OCI-LY3 (cell line): ENCODE results near the gene CRIM1.

Experiments used
- H2AFZ ChIP-seq: fragments of 200-600, 300-600 bp; shearing (Covaris generic); 2 replicates; pipeline ENCODE4 v1.6.0; 2014; ENCODE audit warnings: antibody characterized with exemption, low read depth, low read length
- H3K27ac ChIP-seq: fragments of 200-600, 300-600 bp; sonication (generic); 2 replicates; pipeline ENCODE4 v1.5.1; 2014; ENCODE audit warnings: mild to moderate bottlenecking, low read length, moderate library complexity, mixed read lengths
- H3K27me3 ChIP-seq: fragments of 200-600, 300-600 bp; sonication (generic); 2 replicates; pipeline ENCODE4 v1.6.1; 2014; ENCODE audit warnings: low read depth, low read length, mixed read lengths
- H3K36me3 ChIP-seq: fragments of 200-600, 300-600 bp; sonication (generic); replicated peaks from 2 replicates; pipeline ENCODE3; 2014; ENCODE audit warnings: low read depth, low read length, mixed read lengths
- H3K4me1 ChIP-seq: fragments of 300-600, 200-600 bp; sonication (generic); 2 replicates; pipeline ENCODE4 v1.6.1; 2014; ENCODE audit warnings: low read length, mixed read lengths
- H3K4me2 ChIP-seq: fragments of 200-600, 300-600 bp; sonication (generic); 2 replicates; pipeline ENCODE4 v1.6.1; 2014; ENCODE audit warnings: low read length, mixed read lengths
- H3K4me3 ChIP-seq: fragments of 300-600, 200-600 bp; sonication (generic); 2 replicates; pipeline ENCODE4 v1.5.1; 2014; ENCODE audit warnings: antibody characterized with exemption, mild to moderate bottlenecking, low read length, moderate library complexity
- H3K79me2 ChIP-seq: fragments of 300-600, 200-600 bp; shearing (Covaris generic); 2 replicates; pipeline ENCODE4 v1.6.1; 2014; ENCODE audit warnings: mild to moderate bottlenecking, low read length, mixed read lengths
- H3K9ac ChIP-seq: fragments of 300-600, 200-600 bp; shearing (Covaris generic); 2 replicates; pipeline ENCODE4 v1.6.0; 2014; ENCODE audit warnings: mild to moderate bottlenecking, low read length, moderate library complexity
- H3K9me3 ChIP-seq: fragments of 200-600, 300-600 bp; shearing (Covaris generic); 2 replicates; pipeline ENCODE4 v1.6.1; 2014; ENCODE audit warnings: low read length, mixed read lengths; ENCODE audit not compliant: insufficient read depth
- H4K20me1 ChIP-seq: fragments of 200-600, 300-600 bp; sonication (generic); 2 replicates; pipeline ENCODE4 v1.6.1; 2016; ENCODE audit warnings: low read length, mixed read lengths; ENCODE audit not compliant: insufficient read depth
- EZH2phosphoT487 ChIP-seq: fragments of 200-600 bp; shearing (Covaris generic); IDR thresholded peaks from 2 replicates; pipeline ENCODE4 v1.6.1; 2018; ENCODE audit warnings: antibody characterized with exemption, mixed run types, low read depth
- TF ChIP-seq, protein P1 (sequence below): fragments of 200-600, 300-600 bp; sonication (generic); IDR thresholded peaks from 2 replicates; pipeline ENCODE4 v1.5.1; 2014; ENCODE audit warnings: antibody characterized with exemption, low read length, low read depth

Gene CRIM1

DNA sequence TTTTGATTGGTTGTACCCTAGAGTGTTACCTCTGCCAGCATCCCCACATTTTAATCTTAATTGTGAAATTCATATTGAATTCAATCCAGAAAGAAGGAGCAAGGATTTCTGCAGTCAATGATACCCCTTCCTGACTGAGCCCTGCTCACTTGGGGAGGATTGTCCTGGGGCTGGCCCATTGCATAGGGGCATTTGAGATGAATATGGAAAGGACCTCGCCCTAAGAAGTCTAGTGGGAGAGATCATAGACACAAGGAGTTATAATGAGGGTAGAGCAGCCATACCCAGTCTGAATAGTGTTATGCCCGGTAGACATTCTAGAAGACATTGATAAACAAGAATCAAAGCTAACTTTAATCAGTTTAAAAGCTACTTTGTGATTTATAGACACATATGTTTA lies 53.8 kb downstream of the CRIM1 start:
- Histone ChIP-seq H3K4me3 (no peak overlapping the region), H3K27me3 (peaks cover 14% of the 10 kb centered on the region; the same call in 1 of the 2 replicates), H3K79me2 (no peaks in the 10 kb centered on the region), H3K4me2 (no peak overlapping the region), H3K9ac (no peak overlapping the region), H3K9me3 (no peaks in the 10 kb centered on the region), H3K27ac (no peak overlapping the region), H3K4me1 (peaks cover 12% of the 10 kb centered on the region), H4K20me1 (no peaks in the 10 kb centered on the region), H3K36me3 (no peaks in the 10 kb centered on the region), H2AFZ (no peak overlapping the region)
- no peak for TF ChIP-seq EZH2phosphoT487
- TF ChIP-seq, protein P1, sequence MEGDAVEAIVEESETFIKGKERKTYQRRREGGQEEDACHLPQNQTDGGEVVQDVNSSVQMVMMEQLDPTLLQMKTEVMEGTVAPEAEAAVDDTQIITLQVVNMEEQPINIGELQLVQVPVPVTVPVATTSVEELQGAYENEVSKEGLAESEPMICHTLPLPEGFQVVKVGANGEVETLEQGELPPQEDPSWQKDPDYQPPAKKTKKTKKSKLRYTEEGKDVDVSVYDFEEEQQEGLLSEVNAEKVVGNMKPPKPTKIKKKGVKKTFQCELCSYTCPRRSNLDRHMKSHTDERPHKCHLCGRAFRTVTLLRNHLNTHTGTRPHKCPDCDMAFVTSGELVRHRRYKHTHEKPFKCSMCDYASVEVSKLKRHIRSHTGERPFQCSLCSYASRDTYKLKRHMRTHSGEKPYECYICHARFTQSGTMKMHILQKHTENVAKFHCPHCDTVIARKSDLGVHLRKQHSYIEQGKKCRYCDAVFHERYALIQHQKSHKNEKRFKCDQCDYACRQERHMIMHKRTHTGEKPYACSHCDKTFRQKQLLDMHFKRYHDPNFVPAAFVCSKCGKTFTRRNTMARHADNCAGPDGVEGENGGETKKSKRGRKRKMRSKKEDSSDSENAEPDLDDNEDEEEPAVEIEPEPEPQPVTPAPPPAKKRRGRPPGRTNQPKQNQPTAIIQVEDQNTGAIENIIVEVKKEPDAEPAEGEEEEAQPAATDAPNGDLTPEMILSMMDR = no peak

DNA sequence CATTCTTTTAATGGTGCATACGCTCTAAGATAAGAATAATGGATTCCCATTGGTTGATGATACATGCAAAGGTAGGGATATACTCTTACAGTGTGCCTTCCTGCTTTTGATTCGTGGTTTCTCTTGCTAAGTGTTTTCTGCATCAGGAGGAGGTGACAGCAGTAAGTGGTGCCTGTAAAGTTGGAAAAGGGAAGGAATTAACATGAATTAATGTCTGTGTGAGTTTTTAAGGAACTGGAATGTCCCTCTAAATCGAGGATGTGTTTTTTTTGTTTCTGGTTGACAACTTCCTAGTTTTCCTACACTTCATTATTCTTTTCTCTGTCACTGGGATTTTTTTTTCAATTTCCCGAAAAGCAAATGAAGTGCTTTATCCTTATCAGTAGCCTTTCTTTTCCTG lies 54.4 kb downstream of the CRIM1 start:
- peaks cover 6% of the 10 kb centered on the region for H3K4me1 ChIP-seq
- H3K27me3 ChIP-seq = peaks cover 14% of the 10 kb centered on the region; the same call in 1 of the 2 replicates
- no peak overlapping the region for H3K4me3 ChIP-seq
- H3K9ac ChIP-seq = no peak overlapping the region
- H3K4me2 ChIP-seq = no peak overlapping the region
- no peaks in the 10 kb centered on the region for H3K79me2 ChIP-seq
- no peaks in the 10 kb centered on the region for H4K20me1 ChIP-seq
- H2AFZ ChIP-seq = no peak overlapping the region
- no peaks in the 10 kb centered on the region for H3K9me3 ChIP-seq
- H3K36me3 ChIP-seq = no peaks in the 10 kb centered on the region
- TF ChIP-seq, protein P1 = no peak
- no peak for TF ChIP-seq EZH2phosphoT487
- H3K27ac ChIP-seq = no peak overlapping the region

DNA sequence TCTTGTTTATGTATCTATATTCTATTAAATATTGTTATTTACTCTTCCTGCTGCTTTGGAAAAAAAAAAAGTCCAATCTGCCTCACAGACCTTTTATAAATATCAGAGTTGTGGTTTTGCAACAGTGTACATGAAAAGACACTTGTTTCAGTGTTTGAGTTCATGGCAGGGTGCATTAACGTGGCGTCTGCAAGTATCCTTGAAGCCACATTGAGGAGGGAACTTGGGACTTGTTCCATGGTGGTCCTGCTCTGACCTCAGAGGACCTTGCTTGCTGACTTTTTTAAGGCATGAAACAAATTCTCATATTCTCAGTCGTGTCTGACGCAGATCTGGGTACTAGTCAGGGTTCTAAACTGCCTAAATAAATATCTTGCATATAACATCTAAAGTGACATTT lies 55.1 kb downstream of the CRIM1 start:
- no peak overlapping the region for H3K4me2 ChIP-seq
- TF ChIP-seq, protein P1 = no peak
- no peak for TF ChIP-seq EZH2phosphoT487
- H3K9me3 ChIP-seq = no peaks in the 10 kb centered on the region
- no peak overlapping the region for H3K27ac ChIP-seq
- H3K4me1 ChIP-seq = no peaks in the 10 kb centered on the region
- peaks cover 14% of the 10 kb centered on the region; the same call in 1 of the 2 replicates for H3K27me3 ChIP-seq
- no peaks in the 10 kb centered on the region for H3K36me3 ChIP-seq
- H3K79me2 ChIP-seq = no peaks in the 10 kb centered on the region
- H2AFZ ChIP-seq = no peak overlapping the region
- H3K4me3 ChIP-seq = no peak overlapping the region
- H4K20me1 ChIP-seq = no peaks in the 10 kb centered on the region
- H3K9ac ChIP-seq = no peak overlapping the region

DNA sequence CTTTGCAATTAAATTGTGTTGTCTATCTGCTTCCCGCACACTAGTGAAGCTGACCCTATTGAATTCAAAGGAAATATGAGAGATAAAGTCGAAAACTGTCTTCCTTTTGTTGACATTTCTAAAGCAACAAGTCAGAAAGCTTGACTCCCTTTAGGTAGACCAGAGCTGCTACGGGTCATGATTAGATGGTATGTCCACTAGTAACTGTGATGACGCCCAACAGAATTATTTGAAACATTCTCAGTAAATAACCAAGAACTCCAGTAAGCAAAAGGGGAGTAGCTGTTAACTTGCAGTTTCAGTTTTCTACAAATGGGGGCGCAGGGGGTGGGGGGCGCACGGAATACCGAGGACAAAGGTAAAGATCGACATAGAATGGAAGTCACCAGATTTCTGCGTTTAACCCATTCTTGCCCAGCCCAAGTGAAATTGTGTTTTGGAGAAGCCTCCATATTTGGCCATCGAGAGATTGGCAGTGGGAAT lies 56.4 kb downstream of the CRIM1 start:
- Histone ChIP-seq H3K9ac (no peak overlapping the region), H3K9me3 (no peaks in the 10 kb centered on the region), H4K20me1 (no peaks in the 10 kb centered on the region), H3K27ac (no peak overlapping the region), H3K4me3 (no peak overlapping the region), H3K36me3 (no peaks in the 10 kb centered on the region), H3K4me2 (no peak overlapping the region), H3K79me2 (no peaks in the 10 kb centered on the region), H2AFZ (no peak overlapping the region), H3K4me1 (no peaks in the 10 kb centered on the region), H3K27me3 (peaks cover 9% of the 10 kb centered on the region; the same call in 1 of the 2 replicates)
- TF ChIP-seq, protein P1 = no peak
